ENCODE measurements around the gene ADCK2.

Gene ADCK2

DNA sequence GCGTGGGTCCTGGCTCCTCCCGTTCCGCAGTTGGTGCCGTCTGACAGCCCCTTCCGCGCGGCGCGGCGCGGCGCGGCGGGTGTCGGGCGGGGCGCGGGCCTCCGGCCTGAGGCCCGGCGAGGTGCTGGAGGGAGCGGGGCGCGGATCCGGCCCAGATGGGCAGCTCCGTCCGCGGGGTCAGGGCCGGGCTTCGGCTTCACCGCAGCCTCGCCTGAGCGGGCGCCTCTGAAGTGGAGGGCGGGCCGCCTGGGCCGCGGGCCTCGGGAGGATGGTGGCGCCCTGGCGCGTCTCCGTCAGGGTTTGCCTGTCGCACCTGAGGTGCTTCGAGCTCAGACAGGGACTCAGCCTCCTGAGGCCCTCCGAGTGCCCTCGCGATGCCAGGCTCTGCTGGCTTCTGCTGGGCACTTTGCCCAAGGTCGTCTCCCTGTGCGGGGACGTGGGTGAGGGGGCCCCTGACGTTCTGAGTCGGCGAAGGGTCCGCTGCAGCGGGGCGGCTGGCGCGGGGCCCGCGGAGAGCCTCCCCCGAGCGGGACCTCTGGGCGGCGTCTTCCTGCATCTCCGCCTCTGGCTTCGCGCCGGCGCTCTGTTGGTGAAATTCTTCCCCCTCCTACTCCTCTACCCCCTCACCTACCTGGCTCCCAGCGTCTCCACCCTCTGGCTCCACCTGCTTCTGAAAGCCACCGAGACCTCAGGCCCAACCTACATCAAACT lies 473 bp downstream of the ADCK2 start:
- peak; percentile 48 for DNase-seq (ENCODE audit: low read depth)

DNA sequence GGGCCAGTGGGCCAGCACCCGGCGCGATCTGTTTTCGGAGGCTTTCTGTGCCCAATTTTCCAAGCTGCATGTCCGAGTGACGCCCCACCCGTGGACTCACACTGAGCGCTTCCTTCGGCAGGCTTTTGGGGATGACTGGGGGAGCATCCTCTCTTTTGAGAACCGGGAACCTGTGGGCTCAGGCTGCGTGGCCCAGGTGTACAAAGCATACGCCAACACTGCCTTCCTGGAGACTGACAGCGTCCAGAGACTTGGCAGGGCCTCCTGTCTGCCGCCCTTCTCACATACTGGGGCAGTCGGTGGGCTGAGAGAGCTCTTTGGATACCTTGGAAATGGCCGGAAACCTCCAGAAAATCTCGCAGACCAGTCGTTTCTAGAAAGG lies 1.0 kb downstream of the ADCK2 start:
- H3K4me3 ChIP-seq (ENCODE audit: low read depth, low read length) = no peak overlapping the region
- DNase-seq (ENCODE audit: low read depth) = no peak
- TF ChIP-seq CTCF (IDR thresholded peaks at IDR 0.05; ENCODE audit: low read depth, low read length) = no peak
- no peak for TF ChIP-seq MYC (IDR thresholded peaks at IDR 0.05; ENCODE audit: low read depth, low read length)
- TF ChIP-seq MAX (IDR thresholded peaks at IDR 0.05; ENCODE audit: low read depth, low read length) = no peak
- no peak for TF ChIP-seq POLR2A (IDR thresholded peaks at IDR 0.05; ENCODE audit: extremely low read depth, insufficient read length)

More for the DNA sequence above, 473 bp downstream of the ADCK2 start:
- TF ChIP-seq POLR2A (IDR thresholded peaks at IDR 0.05; ENCODE audit: extremely low read depth, insufficient read length) = no peak
- no peak for TF ChIP-seq MAX (IDR thresholded peaks at IDR 0.05; ENCODE audit: low read depth, low read length)
- no peak for TF ChIP-seq CTCF (IDR thresholded peaks at IDR 0.05; ENCODE audit: low read depth, low read length)
- TF ChIP-seq MYC (IDR thresholded peaks at IDR 0.05; ENCODE audit: low read depth, low read length) = no peak
- peak overlapping the region; percentile 37 for H3K4me3 ChIP-seq (ENCODE audit: low read depth, low read length)

- peak; percentile 37 for DNase-seq (ENCODE audit: low read depth)
- no peak overlapping the region for H3K4me3 ChIP-seq (ENCODE audit: low read depth, low read length)
- TF ChIP-seq CTCF (IDR thresholded peaks at IDR 0.05; ENCODE audit: low read depth, low read length) (no peak), MAX (IDR thresholded peaks at IDR 0.05; ENCODE audit: low read depth, low read length) (no peak), MYC (IDR thresholded peaks at IDR 0.05; ENCODE audit: low read depth, low read length) (no peak), POLR2A (IDR thresholded peaks at IDR 0.05; ENCODE audit: extremely low read depth, insufficient read length) (no peak)
Observed at GRCh38 chr7:140674356-140674800, 1.6 kb downstream of the ADCK2 start.

- H3K4me3 ChIP-seq (ENCODE audit: low read depth, low read length) = no peak overlapping the region
- peak; percentile 81 for DNase-seq (ENCODE audit: low read depth)
- no peak for TF ChIP-seq POLR2A (IDR thresholded peaks at IDR 0.05; ENCODE audit: extremely low read depth, insufficient read length)
- TF ChIP-seq CTCF (IDR thresholded peaks at IDR 0.05; ENCODE audit: low read depth, low read length) = peak; percentile 71
- TF ChIP-seq MAX (IDR thresholded peaks at IDR 0.05; ENCODE audit: low read depth, low read length) = 0 out of 2 replicates have a peak, but pooled peaks have one; percentile 49
- peak; percentile 16; the same call in 1 of the 2 replicates for TF ChIP-seq MYC (IDR thresholded peaks at IDR 0.05; ENCODE audit: low read depth, low read length)
Observed at GRCh38 chr7:140674899-140675701, 2.4 kb downstream of the ADCK2 start.

DNA sequence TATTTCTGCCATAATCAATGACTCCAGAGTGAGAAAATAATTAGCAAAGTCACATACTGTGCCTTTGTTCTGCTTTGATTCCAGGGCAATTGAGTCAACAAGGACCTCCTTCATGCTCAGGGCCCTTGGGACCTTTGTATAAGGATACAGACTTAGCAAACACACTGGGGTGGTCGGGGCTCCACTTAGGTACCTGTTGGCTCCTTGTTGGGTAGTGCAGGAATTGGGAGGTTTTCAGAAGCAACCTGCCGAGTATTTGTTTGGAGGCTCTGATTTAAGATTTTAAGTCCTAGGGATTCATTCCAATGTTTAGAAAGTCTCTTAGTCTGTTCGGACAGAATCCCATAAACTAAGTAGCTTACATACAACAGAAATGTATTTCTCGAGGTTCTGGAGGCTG lies 3.0 kb downstream of the ADCK2 start:
- no peak for DNase-seq (ENCODE audit: low read depth)
- no peak for TF ChIP-seq MAX (IDR thresholded peaks at IDR 0.05; ENCODE audit: low read depth, low read length)
- no peak for TF ChIP-seq POLR2A (IDR thresholded peaks at IDR 0.05; ENCODE audit: extremely low read depth, insufficient read length)
- no peak for TF ChIP-seq MYC (IDR thresholded peaks at IDR 0.05; ENCODE audit: low read depth, low read length)
- TF ChIP-seq CTCF (IDR thresholded peaks at IDR 0.05; ENCODE audit: low read depth, low read length) = no peak
- no peak overlapping the region for H3K4me3 ChIP-seq (ENCODE audit: low read depth, low read length)

All from NB4 (cell line).